SK-N-SH treated with all-trans-retinoic acid at 6 μM for 48 hours (cell line): ENCODE results near the gene ADGRG7.

Source experiments
- ATAC-seq: fragments of 200-7000 bp; cut with Tn5 transposase; 3 replicates; pipeline ENCODE4 v1.9.1; 2020; ENCODE audit warnings: mild to moderate bottlenecking, moderate library complexity
- ARNTL ChIP-seq: fragments of 450-650 bp; formaldehyde crosslinking; IDR thresholded peaks from 2 replicates; pipeline ENCODE4 v1.5.0; 2020; ENCODE audit warnings: low read depth, mild to moderate bottlenecking, moderate library complexity, borderline replicate concordance
- BACH2 ChIP-seq: fragments of 250-450 bp; sonication (Bioruptor Pico); IDR thresholded peaks from 2 replicates; pipeline ENCODE4 v1.9.0; 2021; ENCODE audit warnings: mild to moderate bottlenecking, borderline replicate concordance
- CREB5 ChIP-seq: fragments of 250-450 bp; sonication (Bioruptor Pico); IDR thresholded peaks from 2 replicates; pipeline ENCODE4 v1.5.1; 2020; ENCODE audit warnings: low read depth, mild to moderate bottlenecking, moderate library complexity
- CSDC2 ChIP-seq: fragments of 250-450 bp; sonication (Bioruptor Pico); IDR thresholded peaks from 2 replicates; pipeline ENCODE4 v1.5.0; 2020; ENCODE audit warnings: mild to moderate bottlenecking, moderate library complexity
- ESRRG ChIP-seq: fragments of 250-450 bp; sonication (Bioruptor Pico); IDR thresholded peaks from 2 replicates; pipeline ENCODE4 v1.6.1; 2021; ENCODE audit warnings: mild to moderate bottlenecking
- GLIS3 ChIP-seq: fragments of 250-450 bp; sonication (Bioruptor Pico); IDR thresholded peaks from 2 replicates; pipeline ENCODE4 v1.5.0; 2020; ENCODE audit warnings: mild to moderate bottlenecking, moderate library complexity
- OSR1 ChIP-seq: fragments of 250-450 bp; sonication (Bioruptor Pico); IDR thresholded peaks from 2 replicates; pipeline ENCODE4 v1.8.0; 2022; ENCODE audit warnings: moderate library complexity, mild to moderate bottlenecking, inconsistent platforms
- PATZ1 ChIP-seq: fragments of 250-450 bp; sonication (Bioruptor Pico); IDR thresholded peaks from 2 replicates; pipeline ENCODE4 v1.8.0; 2020; ENCODE audit warnings: mild to moderate bottlenecking, moderate library complexity, borderline replicate concordance
- POU6F1 ChIP-seq: fragments of 250-450 bp; sonication (Bioruptor Pico); IDR thresholded peaks from 2 replicates; pipeline ENCODE4 v1.8.0; 2021; ENCODE audit warnings: low read depth, mild to moderate bottlenecking, moderate library complexity, borderline replicate concordance
- PPARA ChIP-seq: fragments of 250-450 bp; sonication (Bioruptor Pico); IDR thresholded peaks from 2 replicates; pipeline ENCODE4 v1.5.0; 2020; ENCODE audit warnings: mild to moderate bottlenecking, borderline replicate concordance
- RARB ChIP-seq: fragments of 250-450 bp; sonication (Bioruptor Pico); IDR thresholded peaks from 2 replicates; pipeline ENCODE4 v1.8.0; 2021; ENCODE audit warnings: mild to moderate bottlenecking, moderate library complexity
- SNAI2 ChIP-seq: fragments of 250-450 bp; sonication (Bioruptor Pico); IDR thresholded peaks from 2 replicates; pipeline ENCODE4 v1.5.0; 2020; ENCODE audit warnings: mild to moderate bottlenecking, moderate library complexity
- TOX ChIP-seq: fragments of 250-450 bp; sonication (Bioruptor Pico); IDR thresholded peaks from 2 replicates; pipeline ENCODE4 v1.8.0; 2021; ENCODE audit warnings: mild to moderate bottlenecking, moderate library complexity, borderline replicate concordance
- ZC3H10 ChIP-seq: fragments of 250-450 bp; sonication (Bioruptor Pico); IDR thresholded peaks from 2 replicates; pipeline ENCODE4 v1.5.1; 2021; ENCODE audit warnings: mild to moderate bottlenecking, moderate library complexity
- ZFP3 ChIP-seq: fragments of 250-450 bp; sonication (Bioruptor Pico); IDR thresholded peaks from 2 replicates; pipeline ENCODE4 v1.5.0; 2020; ENCODE audit warnings: mild to moderate bottlenecking, moderate library complexity
- ZNF565 ChIP-seq: fragments of 450-650 bp; formaldehyde crosslinking; conservative IDR thresholded peaks from 2 replicates; pipeline ENCODE4 v1.5.0; 2020; ENCODE audit warnings: low read depth, mild to moderate bottlenecking, moderate library complexity
- ZNF70 ChIP-seq: fragments of 450-650 bp; formaldehyde crosslinking; IDR thresholded peaks from 2 replicates; pipeline ENCODE4 v1.5.0; 2020; ENCODE audit warnings: mild to moderate bottlenecking, moderate library complexity
- ZNF8 ChIP-seq: fragments of 450-650 bp; formaldehyde crosslinking; IDR thresholded peaks from 2 replicates; pipeline ENCODE4 v1.5.0; 2020; ENCODE audit warnings: mild to moderate bottlenecking, moderate library complexity
- TF ChIP-seq, protein P1 (sequence below): fragments of 250-450 bp; sonication (Bioruptor Pico); IDR thresholded peaks from 2 replicates; pipeline ENCODE4 v1.5.1; 2021; ENCODE audit warnings: mild to moderate bottlenecking, moderate library complexity
- TF ChIP-seq, protein P2 (sequence below): fragments of 250-450 bp; sonication (Bioruptor Pico); IDR thresholded peaks from 2 replicates; pipeline ENCODE4 v1.5.0; 2020; ENCODE audit warnings: mild to moderate bottlenecking, moderate library complexity

Gene ADGRG7

DNA sequence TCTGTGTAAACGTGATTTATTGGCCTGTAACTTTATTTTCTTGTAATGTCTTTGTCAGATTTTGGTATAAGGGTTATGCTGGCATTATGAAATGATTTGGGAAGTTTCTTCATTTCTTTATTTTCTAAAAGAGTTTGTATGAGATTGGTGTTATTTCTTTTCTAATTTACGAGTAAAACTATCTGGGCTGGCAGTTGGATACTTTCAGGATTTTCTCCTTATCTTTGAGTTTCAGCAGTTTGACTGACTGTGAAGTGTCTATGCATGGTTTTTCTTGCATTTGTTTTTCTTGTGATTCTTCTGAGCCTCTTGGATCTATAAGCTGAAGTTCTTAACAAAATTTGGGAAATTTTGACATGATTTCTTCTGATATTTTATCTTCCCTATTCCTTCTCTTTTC is 18.1 kb downstream of the ADGRG7 start (continued):
- TF ChIP-seq CREB5 (no peak), GLIS3 (CRISPR knock-in tag) (no peak)
- TF ChIP-seq, all 23 proteins: peak for 0

DNA sequence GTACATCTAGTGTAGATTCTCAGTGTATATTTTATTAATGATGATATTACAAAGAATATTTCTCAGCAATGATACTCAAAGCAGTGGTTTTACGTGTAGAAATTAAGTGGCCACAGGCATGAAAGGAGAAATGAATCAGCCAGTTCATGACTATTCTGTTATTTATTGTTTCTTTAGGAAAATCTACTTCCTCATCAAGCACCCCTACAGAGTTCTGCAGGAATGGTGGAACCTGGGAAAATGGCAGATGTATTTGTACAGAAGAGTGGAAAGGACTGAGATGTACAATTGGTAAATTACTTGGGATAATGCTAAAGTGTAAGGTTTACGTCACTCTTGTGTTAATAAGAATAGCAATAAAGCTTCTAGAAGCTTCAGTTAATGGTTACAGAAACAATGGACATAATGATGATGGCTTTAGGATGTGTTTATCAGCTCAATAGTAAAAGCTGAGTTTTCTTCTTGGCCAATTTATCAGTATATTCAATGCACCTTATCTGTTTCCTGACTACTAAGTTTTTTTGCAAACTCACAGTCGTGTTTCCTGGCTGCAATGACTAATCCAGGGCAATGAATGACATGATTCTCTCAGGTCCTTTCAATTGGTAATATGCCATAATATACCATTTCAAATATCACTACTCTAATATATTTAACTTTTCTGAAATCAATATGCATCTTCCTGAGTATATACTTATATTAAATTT is 20.2 kb downstream of the ADGRG7 start:
- TF ChIP-seq ZNF70 (CRISPR knock-in tag) (no peak), RARB (no peak), CSDC2 (CRISPR knock-in tag) (no peak), GLIS3 (CRISPR knock-in tag) (no peak), OSR1 (CRISPR knock-in tag) (no peak), ZC3H10 (CRISPR knock-in tag) (no peak), TOX (CRISPR knock-in tag) (no peak)
- TF ChIP-seq, all 23 proteins: peak for 0
- no peak for ATAC-seq

DNA sequence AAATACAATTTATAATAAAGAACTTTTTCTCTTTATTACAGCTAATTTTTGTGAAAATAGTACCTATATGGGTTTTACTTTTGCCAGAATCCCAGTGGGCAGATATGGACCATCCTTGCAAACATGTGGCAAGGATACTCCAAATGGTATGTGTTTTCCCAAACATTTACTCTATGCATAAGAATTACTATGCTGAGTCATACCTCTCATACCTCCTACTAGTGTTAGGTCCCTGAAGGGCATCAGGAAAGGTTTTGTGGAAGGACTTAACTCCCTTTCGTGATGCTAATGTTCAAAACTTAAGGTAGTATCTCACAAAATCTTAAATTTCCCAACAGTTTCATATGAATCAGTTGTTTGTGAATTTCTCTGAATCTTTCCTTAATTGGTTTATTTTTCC is 21.3 kb downstream of the ADGRG7 start:
- no peak for ATAC-seq
- TF ChIP-seq BACH2 (CRISPR knock-in tag) (no peak), ZNF565 (CRISPR knock-in tag) (no peak), GLIS3 (CRISPR knock-in tag) (no peak), ZFP3 (CRISPR knock-in tag) (no peak), PPARA (no peak), POU6F1 (CRISPR knock-in tag) (no peak), TOX (CRISPR knock-in tag) (no peak), ZNF8 (CRISPR knock-in tag) (no peak), ARNTL (CRISPR knock-in tag) (no peak), ZNF70 (CRISPR knock-in tag) (no peak), CREB5 (no peak), PATZ1 (no peak), RARB (no peak), SNAI2 (no peak), CSDC2 (CRISPR knock-in tag) (no peak)
- TF ChIP-seq, protein P1, sequence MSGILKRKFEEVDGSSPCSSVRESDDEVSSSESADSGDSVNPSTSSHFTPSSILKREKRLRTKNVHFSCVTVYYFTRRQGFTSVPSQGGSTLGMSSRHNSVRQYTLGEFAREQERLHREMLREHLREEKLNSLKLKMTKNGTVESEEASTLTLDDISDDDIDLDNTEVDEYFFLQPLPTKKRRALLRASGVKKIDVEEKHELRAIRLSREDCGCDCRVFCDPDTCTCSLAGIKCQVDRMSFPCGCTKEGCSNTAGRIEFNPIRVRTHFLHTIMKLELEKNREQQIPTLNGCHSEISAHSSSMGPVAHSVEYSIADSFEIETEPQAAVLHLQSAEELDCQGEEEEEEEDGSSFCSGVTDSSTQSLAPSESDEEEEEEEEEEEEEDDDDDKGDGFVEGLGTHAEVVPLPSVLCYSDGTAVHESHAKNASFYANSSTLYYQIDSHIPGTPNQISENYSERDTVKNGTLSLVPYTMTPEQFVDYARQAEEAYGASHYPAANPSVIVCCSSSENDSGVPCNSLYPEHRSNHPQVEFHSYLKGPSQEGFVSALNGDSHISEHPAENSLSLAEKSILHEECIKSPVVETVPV (CRISPR knock-in tag), result no peak

DNA sequence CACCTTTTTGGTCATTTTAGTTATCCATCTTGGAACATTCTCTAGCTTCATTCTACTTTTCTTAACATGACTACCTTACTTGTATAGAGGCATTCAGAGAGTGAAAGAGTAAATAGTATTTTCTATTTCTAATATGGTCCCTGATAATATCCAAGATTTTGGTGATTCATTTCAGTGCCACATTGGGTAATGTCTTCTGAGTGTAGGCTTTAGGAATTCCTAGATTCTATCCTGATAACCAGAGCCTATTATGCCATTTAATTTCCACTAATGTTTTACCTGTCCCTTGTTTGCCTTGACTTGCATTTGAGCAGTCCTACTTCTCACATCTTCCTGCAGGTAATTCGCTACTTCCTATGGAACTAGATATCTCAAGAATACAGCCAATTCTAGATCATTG is 21.8 kb downstream of the ADGRG7 start:
- no peak for ATAC-seq
- TF ChIP-seq PATZ1 (no peak), RARB (no peak), ESRRG (CRISPR knock-in tag) (no peak), PPARA (no peak), ZNF70 (CRISPR knock-in tag) (no peak), ZNF8 (CRISPR knock-in tag) (no peak)
- TF ChIP-seq, protein P2, sequence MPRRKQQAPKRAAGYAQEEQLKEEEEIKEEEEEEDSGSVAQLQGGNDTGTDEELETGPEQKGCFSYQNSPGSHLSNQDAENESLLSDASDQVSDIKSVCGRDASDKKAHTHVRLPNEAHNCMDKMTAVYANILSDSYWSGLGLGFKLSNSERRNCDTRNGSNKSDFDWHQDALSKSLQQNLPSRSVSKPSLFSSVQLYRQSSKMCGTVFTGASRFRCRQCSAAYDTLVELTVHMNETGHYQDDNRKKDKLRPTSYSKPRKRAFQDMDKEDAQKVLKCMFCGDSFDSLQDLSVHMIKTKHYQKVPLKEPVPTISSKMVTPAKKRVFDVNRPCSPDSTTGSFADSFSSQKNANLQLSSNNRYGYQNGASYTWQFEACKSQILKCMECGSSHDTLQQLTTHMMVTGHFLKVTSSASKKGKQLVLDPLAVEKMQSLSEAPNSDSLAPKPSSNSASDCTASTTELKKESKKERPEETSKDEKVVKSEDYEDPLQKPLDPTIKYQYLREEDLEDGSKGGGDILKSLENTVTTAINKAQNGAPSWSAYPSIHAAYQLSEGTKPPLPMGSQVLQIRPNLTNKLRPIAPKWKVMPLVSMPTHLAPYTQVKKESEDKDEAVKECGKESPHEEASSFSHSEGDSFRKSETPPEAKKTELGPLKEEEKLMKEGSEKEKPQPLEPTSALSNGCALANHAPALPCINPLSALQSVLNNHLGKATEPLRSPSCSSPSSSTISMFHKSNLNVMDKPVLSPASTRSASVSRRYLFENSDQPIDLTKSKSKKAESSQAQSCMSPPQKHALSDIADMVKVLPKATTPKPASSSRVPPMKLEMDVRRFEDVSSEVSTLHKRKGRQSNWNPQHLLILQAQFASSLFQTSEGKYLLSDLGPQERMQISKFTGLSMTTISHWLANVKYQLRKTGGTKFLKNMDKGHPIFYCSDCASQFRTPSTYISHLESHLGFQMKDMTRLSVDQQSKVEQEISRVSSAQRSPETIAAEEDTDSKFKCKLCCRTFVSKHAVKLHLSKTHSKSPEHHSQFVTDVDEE (CRISPR knock-in tag), result no peak
- TF ChIP-seq, protein P1 (CRISPR knock-in tag), result no peak
- TF ChIP-seq, all 23 proteins: peak for 0
